ENCODE measurements around the gene BCKDHA.

- no peak for TF ChIP-seq NFIC (IDR thresholded peaks at IDR 0.05; ENCODE audit: borderline replicate concordance)
- no peak for TF ChIP-seq CTCF (IDR thresholded peaks at IDR 0.05)
- TF ChIP-seq MAX (IDR thresholded peaks at IDR 0.05; ENCODE audit: low read depth): no peak
- no peak for TF ChIP-seq SIN3A (IDR thresholded peaks at IDR 0.05; ENCODE audit: borderline replicate concordance, low read depth, low read length)
These were observed 23.7 kb downstream of the BCKDHA start for GRCh38 chr19:41421314-41421713.
